Astrocyte of the hippocampus (primary cell): Measurements from ENCODE around the gene NPY1R.

Source experiments
- DNase-seq: peaks from one replicate; pipeline ENCODE4 v3.0.0; 2011; ENCODE audit warnings: low read depth, low spot score

The NPY1R gene

GRCh38 chr4:163279713-163280112, 52.7 kb downstream of the NPY1R start:
- DNase-seq: no peak

GRCh38 chr4:163274861-163275260, 57.5 kb downstream of the NPY1R start:
- DNase-seq: no peak
